ENCODE results near the gene TRIM67.

DNA sequence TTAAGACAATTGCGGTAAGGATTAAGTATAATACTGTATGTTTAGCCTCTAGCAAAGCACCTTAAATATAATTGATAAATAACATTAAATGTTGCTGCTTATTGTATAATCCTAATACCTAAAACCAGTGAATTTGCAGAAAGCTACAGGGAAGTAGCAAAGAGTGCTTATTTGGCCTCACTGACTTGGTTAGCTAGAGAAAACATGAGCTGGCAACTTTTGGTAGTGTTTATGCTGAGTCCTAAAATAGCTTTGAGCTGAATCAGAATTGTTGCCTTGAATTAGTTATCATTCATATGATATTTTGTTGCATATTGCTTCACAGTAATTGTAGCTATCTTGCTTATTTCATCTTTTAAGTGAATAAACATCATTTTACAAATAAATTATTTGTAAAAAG lies 3.5 kb downstream of the TRIM67 start:
- TF ChIP-seq EP300 (IDR thresholded peaks at IDR 0.05) (no peak), POLR2A (IDR thresholded peaks at IDR 0.05) (no peak)
- TF ChIP-seq, protein P1, sequence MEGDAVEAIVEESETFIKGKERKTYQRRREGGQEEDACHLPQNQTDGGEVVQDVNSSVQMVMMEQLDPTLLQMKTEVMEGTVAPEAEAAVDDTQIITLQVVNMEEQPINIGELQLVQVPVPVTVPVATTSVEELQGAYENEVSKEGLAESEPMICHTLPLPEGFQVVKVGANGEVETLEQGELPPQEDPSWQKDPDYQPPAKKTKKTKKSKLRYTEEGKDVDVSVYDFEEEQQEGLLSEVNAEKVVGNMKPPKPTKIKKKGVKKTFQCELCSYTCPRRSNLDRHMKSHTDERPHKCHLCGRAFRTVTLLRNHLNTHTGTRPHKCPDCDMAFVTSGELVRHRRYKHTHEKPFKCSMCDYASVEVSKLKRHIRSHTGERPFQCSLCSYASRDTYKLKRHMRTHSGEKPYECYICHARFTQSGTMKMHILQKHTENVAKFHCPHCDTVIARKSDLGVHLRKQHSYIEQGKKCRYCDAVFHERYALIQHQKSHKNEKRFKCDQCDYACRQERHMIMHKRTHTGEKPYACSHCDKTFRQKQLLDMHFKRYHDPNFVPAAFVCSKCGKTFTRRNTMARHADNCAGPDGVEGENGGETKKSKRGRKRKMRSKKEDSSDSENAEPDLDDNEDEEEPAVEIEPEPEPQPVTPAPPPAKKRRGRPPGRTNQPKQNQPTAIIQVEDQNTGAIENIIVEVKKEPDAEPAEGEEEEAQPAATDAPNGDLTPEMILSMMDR (IDR thresholded peaks at IDR 0.05) = no peak
